IMR-90 (cell line): Measurements from ENCODE around the gene CYSRT1. TPM values are rescaled to one million over a fixed set of nuclear protein-coding genes. Genes with fewer than 3 reads are reported as not detected.

Experiments
- ATAC-seq: fragments of 200-7000 bp; cut with Tn5 transposase; 2 replicates; pipeline ENCODE4 v1.9.1; 2020; ENCODE audit warnings: low read depth, mild to moderate bottlenecking, moderate library complexity
- BruUV-seq: library from RNA; stranded (reverse); fragments of 400-500 nt; replicated peaks from 2 replicates; lab custom pipeline; 2021; lab: Mats Ljungman, UMichigan
- CTCF ChIA-PET: fragments of 300-600 bp; formaldehyde crosslinking; extraction: SDS; loops from one replicate; lab custom pipeline; 2021; ENCODE audit warnings: antibody characterized with exemption; lab: Yijun Ruan, JAX
- POLR2A ChIA-PET: fragments of 300-600 bp; sonication (Branson Sonifier 250); formaldehyde crosslinking; loops from one replicate; lab custom pipeline; 2022; ENCODE audit warnings: antibody characterized with exemption; ENCODE audit not compliant: unreplicated experiment; lab: Charles Lee
- DNase-seq: peaks from one replicate; pipeline ENCODE4 v3.0.0; 2013
- H2AFZ ChIP-seq: replicated peaks from 2 replicates; pipeline ENCODE3; 2013; ENCODE audit warnings: low read length, mild to moderate bottlenecking; ENCODE audit not compliant: poor library complexity
- H2AK5ac ChIP-seq: 2 replicates; pipeline ENCODE4 v1.6.1; 2013; ENCODE audit warnings: low read depth, low read length, inconsistent platforms
- H2AK9ac ChIP-seq: replicated peaks from 2 replicates; pipeline ENCODE3; 2013; ENCODE audit warnings: mild to moderate bottlenecking, low read depth, low read length, moderate library complexity; ENCODE audit not compliant: poor library complexity
- H2BK120ac ChIP-seq: 2 replicates; pipeline ENCODE4 v1.6.1; 2013; ENCODE audit warnings: low read depth, low read length, inconsistent platforms
- H2BK15ac ChIP-seq: 3 replicates; pipeline ENCODE4 v1.6.1; 2013; ENCODE audit warnings: low read depth, low read length, inconsistent platforms
- H2BK20ac ChIP-seq: 2 replicates; pipeline ENCODE4 v1.6.1; 2013; ENCODE audit warnings: low read depth, mild to moderate bottlenecking, inconsistent platforms, low read length, moderate library complexity
- H2BK5ac ChIP-seq: 2 replicates; pipeline ENCODE4 v1.6.1; 2013; ENCODE audit warnings: mild to moderate bottlenecking, low read depth, low read length, inconsistent platforms; ENCODE audit not compliant: poor library complexity, severe bottlenecking
- H3K14ac ChIP-seq: replicated peaks from 2 replicates; pipeline ENCODE4 v1.6.1; 2013; ENCODE audit warnings: low read depth, low read length, inconsistent platforms
- H3K18ac ChIP-seq: 2 replicates; pipeline ENCODE4 v1.6.1; 2013; ENCODE audit warnings: low read depth, low read length, control low read depth
- H3K23ac ChIP-seq: 2 replicates; pipeline ENCODE4 v1.6.1; 2013; ENCODE audit warnings: low read depth, low read length, inconsistent platforms
- H3K27ac ChIP-seq: 2 replicates; pipeline ENCODE4 v1.5.1; 2013; ENCODE audit warnings: mild to moderate bottlenecking, control low read depth, low read length; ENCODE audit not compliant: insufficient read depth
- H3K27me3 ChIP-seq: 2 replicates; pipeline ENCODE4 v1.6.1; 2013; ENCODE audit warnings: low read length; ENCODE audit not compliant: control insufficient read depth, insufficient read depth
- H3K36me3 ChIP-seq: 2 replicates; pipeline ENCODE4 v1.6.1; 2013; ENCODE audit warnings: low read length, mixed read lengths; ENCODE audit not compliant: control insufficient read depth, insufficient read depth
- H3K4ac ChIP-seq: 2 replicates; pipeline ENCODE4 v1.6.1; 2013; ENCODE audit warnings: low read depth, low read length, inconsistent platforms
- H3K4me1 ChIP-seq: 2 replicates; pipeline ENCODE4 v1.6.1; 2013; ENCODE audit warnings: low read length, mixed read lengths; ENCODE audit not compliant: control insufficient read depth, insufficient read depth
- H3K4me2 ChIP-seq: 2 replicates; pipeline ENCODE4 v1.6.1; 2013; ENCODE audit warnings: low read depth, mild to moderate bottlenecking, control low read depth, low read length, moderate library complexity
- H3K4me3 ChIP-seq: 2 replicates; pipeline ENCODE4 v1.5.1; 2013; ENCODE audit warnings: low read depth, mild to moderate bottlenecking, control low read depth, low read length, moderate library complexity; ENCODE audit not compliant: insufficient read depth
- H3K56ac ChIP-seq: 2 replicates; pipeline ENCODE4 v1.6.1; 2013; ENCODE audit warnings: low read length, inconsistent platforms; ENCODE audit not compliant: insufficient read depth; ENCODE audit errors: extremely low read depth
- H3K79me1 ChIP-seq, 2 experiments: 2 replicates each; pipeline ENCODE4 v1.6.1; 2013; ENCODE audit warnings: low read length in 2 of 2, inconsistent platforms in 1 of 2, low read depth in 1 of 2
- H3K9ac ChIP-seq: 2 replicates; pipeline ENCODE4 v1.6.1; 2013; ENCODE audit warnings: low read depth, low read length, control low read depth
- H3K9me1 ChIP-seq: 2 replicates; pipeline ENCODE4 v1.6.1; 2013; ENCODE audit warnings: low read length, inconsistent platforms; ENCODE audit not compliant: insufficient read depth
- H3K9me3 ChIP-seq: 2 replicates; pipeline ENCODE4 v1.6.1; 2013; ENCODE audit warnings: low read length; ENCODE audit not compliant: control insufficient read depth, insufficient read depth
- H4K20me1 ChIP-seq: 2 replicates; pipeline ENCODE4 v1.6.1; 2013; ENCODE audit warnings: low read length, inconsistent platforms; ENCODE audit not compliant: insufficient read depth
- H4K5ac ChIP-seq: 2 replicates; pipeline ENCODE4 v1.6.1; 2013; ENCODE audit warnings: mild to moderate bottlenecking, low read depth, low read length, control low read depth
- H4K8ac ChIP-seq, 2 experiments: 2 replicates each; pipeline ENCODE4 v1.6.1; 2013; ENCODE audit warnings: low read depth in 2 of 2, low read length in 2 of 2, control low read depth in 1 of 2, inconsistent platforms in 1 of 2
- H4K91ac ChIP-seq: 2 replicates; pipeline ENCODE4 v1.6.1; 2013; ENCODE audit warnings: low read depth, low read length, inconsistent platforms; ENCODE audit not compliant: insufficient read depth
- FOS ChIP-seq: fragments of 150-350 bp; IDR thresholded peaks from 2 replicates; pipeline ENCODE4 v1.6.1; 2016; ENCODE audit warnings: low read depth, low read length
- MAZ ChIP-seq: IDR thresholded peaks from 2 replicates; pipeline ENCODE4 v1.6.1; 2012; ENCODE audit warnings: low read depth, mild to moderate bottlenecking, low read length, improper control_type of control experiment, moderate library complexity, borderline replicate concordance
- NFE2L2 ChIP-seq: fragments of 150-350 bp; IDR thresholded peaks from 2 replicates; pipeline ENCODE4 v1.6.1; 2016; ENCODE audit warnings: low read depth, mild to moderate bottlenecking, low read length
- POLR2A ChIP-seq: IDR thresholded peaks from 2 replicates; pipeline ENCODE4 v1.6.1; 2012; ENCODE audit warnings: mild to moderate bottlenecking, low read depth, low read length
- RCOR1 ChIP-seq: IDR thresholded peaks from 2 replicates; pipeline ENCODE4 v1.6.1; 2012; ENCODE audit warnings: mild to moderate bottlenecking, low read length, improper control_type of control experiment; ENCODE audit not compliant: insufficient replicate concordance
- RFX5 ChIP-seq: IDR thresholded peaks from 2 replicates; pipeline ENCODE4 v1.8.0; 2012; ENCODE audit warnings: low read depth, mild to moderate bottlenecking, low read length, moderate library complexity
- WGBS, 2 experiments: methylation state at CpG; one replicate each; pipeline versions ENCODE4 v1.1.5 to v1.1.7; 2013; ENCODE audit warnings: missing lambda C conversion rate in 2 of 2; ENCODE audit not compliant: insufficient read length in 1 of 2; ENCODE audit errors: extremely low coverage in 2 of 2; 5-methylcytosine and 5-hydroxymethylcytosine counted together
- dilution Hi-C: fragments of 300-500 bp; cut with HindIII; formaldehyde crosslinking; loops from one replicate; pipeline ENCODE4 v1.14.3; 2018; ENCODE audit warnings: low sequenced_read_pairs; ENCODE audit not compliant: unreplicated experiment
- in situ Hi-C: fragments of 300-500 bp; cut with MboI; formaldehyde crosslinking; loops from 3 replicates; pipeline ENCODE4 v1.14.3; 2019; ENCODE audit warnings: low sequenced_read_pairs, inconsistent platforms, mixed read lengths
- intact Hi-C: fragments of 100-400 bp; cut with micrococcal nuclease; formaldehyde crosslinking; loops from 2 replicates; pipeline ENCODE4 v1.10.0; 2022
- polyA plus RNA-seq, 3 experiments: library from polyadenylated mRNA; depleted of rRNA; stranded (reverse); fragments of >200 nt; gene quantifications; 2 replicates each; pipeline ENCODE4 v1.2.3, GENCODE V29; 2012; ENCODE audit warnings: low replicate concordance in 1 of 3
- total RNA-seq: library from RNA; depleted of rRNA; stranded (reverse); fragments of >200 nt; gene quantifications from 2 replicates; pipeline ENCODE4 v1.2.3, GENCODE V29; 2012
- TF ChIP-seq, protein P1 (sequence below): fragments of 150-350 bp; IDR thresholded peaks from 2 replicates; pipeline ENCODE4 v1.6.1; 2016; ENCODE audit warnings: low read depth, mild to moderate bottlenecking, low read length, moderate library complexity, borderline replicate concordance
- TF ChIP-seq, protein P2 (sequence below): conservative IDR thresholded peaks from 2 replicates; pipeline ENCODE4 v1.5.1; 2012; ENCODE audit warnings: mild to moderate bottlenecking, low read depth, low read length, improper control_type of control experiment

CYSRT1 gene
- total and polyA plus RNA-seq, 2 of the 4 experiments (the other 2 are of a cell fraction) = 0.18 to 0.84 TPM

DNA sequence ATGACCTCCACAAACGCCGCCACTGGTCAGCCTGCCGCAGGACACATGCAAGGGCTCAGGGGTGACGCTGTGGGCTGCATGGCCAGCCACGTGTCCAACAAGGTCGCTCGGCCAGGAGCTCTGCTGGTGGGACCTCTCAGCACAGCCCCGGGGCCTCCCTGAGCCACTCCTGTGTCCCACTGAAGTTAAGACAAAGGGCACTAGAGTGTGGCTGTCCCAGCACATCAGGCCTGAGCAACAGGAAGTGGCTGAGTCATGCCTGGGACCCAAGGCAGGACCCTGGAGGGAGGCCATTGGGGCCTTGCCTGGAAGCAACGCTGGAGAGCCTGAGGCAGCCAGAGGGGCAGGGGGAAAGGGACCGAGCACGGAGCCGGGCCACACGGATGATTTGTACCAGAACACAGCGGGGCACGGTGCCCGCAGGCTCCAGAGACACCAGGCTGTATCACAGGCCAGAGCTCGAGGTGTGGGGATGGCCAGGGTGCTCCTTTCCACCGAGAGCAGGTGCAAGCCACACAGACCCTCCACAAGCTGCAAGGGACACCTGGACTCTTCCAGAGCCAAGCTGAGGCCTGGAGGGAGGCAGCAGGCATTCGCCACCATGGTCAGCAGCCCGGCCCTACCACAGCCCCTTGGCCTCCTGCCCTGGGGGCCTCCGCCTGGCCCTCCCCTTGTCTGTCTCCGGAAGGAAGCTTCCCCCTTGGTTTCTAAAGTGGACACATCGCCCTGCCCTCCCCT is 46.6 kb upstream of the CYSRT1 start (continued):
- TF ChIP-seq POLR2A = no peak

DNA sequence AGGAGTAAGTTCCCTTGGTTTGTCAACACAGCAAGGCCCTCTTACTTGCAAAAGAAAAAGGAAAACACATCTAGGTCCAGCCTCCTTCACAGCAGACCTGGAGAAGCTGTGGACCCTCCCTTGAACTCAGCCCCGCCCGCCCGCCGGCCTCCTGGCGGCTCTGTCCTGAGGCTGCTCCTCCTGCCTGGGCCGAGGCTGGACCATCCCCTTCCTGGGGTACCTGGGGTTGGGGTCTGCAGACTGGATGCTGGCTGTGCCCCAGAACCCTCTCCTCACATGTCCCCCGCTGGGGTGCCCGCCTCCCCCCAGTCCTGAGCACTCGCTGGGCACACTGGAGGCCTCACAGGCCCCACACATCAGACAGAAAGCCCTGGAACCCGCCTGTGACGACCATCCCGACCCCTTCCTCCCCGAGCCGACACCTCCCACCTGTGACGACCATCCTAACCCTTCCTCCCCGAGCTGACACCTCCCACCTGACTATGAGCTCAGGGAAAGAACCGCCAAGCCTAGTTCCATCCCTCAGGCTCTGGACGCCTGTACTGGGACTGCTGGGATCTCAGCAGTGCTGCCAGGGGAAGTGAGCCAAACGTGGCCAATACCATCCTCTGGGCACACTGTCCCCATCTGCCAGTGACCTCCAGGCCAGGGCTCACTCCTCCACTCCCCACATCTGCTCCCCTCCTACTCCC is 45.9 kb upstream of the CYSRT1 start:
- H3K23ac ChIP-seq = no peak overlapping the region
- no peak overlapping the region for H3K9ac ChIP-seq
- ATAC-seq = no peak
- no CpG with 5 or more reads among the region's 19 CpGs for WGBS, 2 experiments
- no peak overlapping the region for H2AK5ac ChIP-seq
- H3K18ac ChIP-seq = no peak overlapping the region
- ChIA-PET POLR2A (no interaction called here), CTCF (no interaction called here)
- intact Hi-C loops (no loop called here), in situ Hi-C loops (no loop called here), dilution Hi-C loops (no loop called here)
- no peak overlapping the region for H3K4me2 ChIP-seq
- no peak overlapping the region for H3K4me3 ChIP-seq
- BruUV-seq = no TSS peak
- no peaks in the 10 kb centered on the region; a peak in 1 of 4 replicates for H3K79me1 ChIP-seq
- H3K4ac ChIP-seq = no peak overlapping the region
- no peaks in the 10 kb centered on the region; the same call in 1 of the 2 replicates for H3K4me1 ChIP-seq
- no peak overlapping the region for H2BK15ac ChIP-seq
- TF ChIP-seq RFX5 (no peak), FOS (no peak), RCOR1 (no peak), POLR2A (no peak), MAZ (no peak), NFE2L2 (no peak)
- TF ChIP-seq, protein P1, sequence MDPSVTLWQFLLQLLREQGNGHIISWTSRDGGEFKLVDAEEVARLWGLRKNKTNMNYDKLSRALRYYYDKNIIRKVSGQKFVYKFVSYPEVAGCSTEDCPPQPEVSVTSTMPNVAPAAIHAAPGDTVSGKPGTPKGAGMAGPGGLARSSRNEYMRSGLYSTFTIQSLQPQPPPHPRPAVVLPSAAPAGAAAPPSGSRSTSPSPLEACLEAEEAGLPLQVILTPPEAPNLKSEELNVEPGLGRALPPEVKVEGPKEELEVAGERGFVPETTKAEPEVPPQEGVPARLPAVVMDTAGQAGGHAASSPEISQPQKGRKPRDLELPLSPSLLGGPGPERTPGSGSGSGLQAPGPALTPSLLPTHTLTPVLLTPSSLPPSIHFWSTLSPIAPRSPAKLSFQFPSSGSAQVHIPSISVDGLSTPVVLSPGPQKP = no peak
- TF ChIP-seq, protein P2, sequence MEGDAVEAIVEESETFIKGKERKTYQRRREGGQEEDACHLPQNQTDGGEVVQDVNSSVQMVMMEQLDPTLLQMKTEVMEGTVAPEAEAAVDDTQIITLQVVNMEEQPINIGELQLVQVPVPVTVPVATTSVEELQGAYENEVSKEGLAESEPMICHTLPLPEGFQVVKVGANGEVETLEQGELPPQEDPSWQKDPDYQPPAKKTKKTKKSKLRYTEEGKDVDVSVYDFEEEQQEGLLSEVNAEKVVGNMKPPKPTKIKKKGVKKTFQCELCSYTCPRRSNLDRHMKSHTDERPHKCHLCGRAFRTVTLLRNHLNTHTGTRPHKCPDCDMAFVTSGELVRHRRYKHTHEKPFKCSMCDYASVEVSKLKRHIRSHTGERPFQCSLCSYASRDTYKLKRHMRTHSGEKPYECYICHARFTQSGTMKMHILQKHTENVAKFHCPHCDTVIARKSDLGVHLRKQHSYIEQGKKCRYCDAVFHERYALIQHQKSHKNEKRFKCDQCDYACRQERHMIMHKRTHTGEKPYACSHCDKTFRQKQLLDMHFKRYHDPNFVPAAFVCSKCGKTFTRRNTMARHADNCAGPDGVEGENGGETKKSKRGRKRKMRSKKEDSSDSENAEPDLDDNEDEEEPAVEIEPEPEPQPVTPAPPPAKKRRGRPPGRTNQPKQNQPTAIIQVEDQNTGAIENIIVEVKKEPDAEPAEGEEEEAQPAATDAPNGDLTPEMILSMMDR = no peak
- no peak overlapping the region for H2BK20ac ChIP-seq
- no peak overlapping the region for H2AFZ ChIP-seq
- H3K27ac ChIP-seq = no peak overlapping the region
- no peaks in the 10 kb centered on the region for H3K9me3 ChIP-seq
- no peak overlapping the region for H2AK9ac ChIP-seq
- no peak overlapping the region for H4K91ac ChIP-seq
- H2BK5ac ChIP-seq = no peak overlapping the region
- H3K14ac ChIP-seq = no peak overlapping the region
- 0 out of 2 replicates have a peak, but pooled peaks cover 2% of the 10 kb centered on the region for H3K9me1 ChIP-seq
- peaks cover 58% of the 10 kb centered on the region for H3K36me3 ChIP-seq
- H2BK120ac ChIP-seq = no peak overlapping the region
- no peak overlapping the region for H4K5ac ChIP-seq
- no peak for DNase-seq
- H4K20me1 ChIP-seq = no peaks in the 10 kb centered on the region; the same call in 1 of the 2 replicates
- no peak overlapping the region for H3K56ac ChIP-seq
- H4K8ac ChIP-seq = no peak overlapping the region
- H3K27me3 ChIP-seq = no peaks in the 10 kb centered on the region
